Measurements from ENCODE around the gene DOCK10.

The DOCK10 gene

DNA sequence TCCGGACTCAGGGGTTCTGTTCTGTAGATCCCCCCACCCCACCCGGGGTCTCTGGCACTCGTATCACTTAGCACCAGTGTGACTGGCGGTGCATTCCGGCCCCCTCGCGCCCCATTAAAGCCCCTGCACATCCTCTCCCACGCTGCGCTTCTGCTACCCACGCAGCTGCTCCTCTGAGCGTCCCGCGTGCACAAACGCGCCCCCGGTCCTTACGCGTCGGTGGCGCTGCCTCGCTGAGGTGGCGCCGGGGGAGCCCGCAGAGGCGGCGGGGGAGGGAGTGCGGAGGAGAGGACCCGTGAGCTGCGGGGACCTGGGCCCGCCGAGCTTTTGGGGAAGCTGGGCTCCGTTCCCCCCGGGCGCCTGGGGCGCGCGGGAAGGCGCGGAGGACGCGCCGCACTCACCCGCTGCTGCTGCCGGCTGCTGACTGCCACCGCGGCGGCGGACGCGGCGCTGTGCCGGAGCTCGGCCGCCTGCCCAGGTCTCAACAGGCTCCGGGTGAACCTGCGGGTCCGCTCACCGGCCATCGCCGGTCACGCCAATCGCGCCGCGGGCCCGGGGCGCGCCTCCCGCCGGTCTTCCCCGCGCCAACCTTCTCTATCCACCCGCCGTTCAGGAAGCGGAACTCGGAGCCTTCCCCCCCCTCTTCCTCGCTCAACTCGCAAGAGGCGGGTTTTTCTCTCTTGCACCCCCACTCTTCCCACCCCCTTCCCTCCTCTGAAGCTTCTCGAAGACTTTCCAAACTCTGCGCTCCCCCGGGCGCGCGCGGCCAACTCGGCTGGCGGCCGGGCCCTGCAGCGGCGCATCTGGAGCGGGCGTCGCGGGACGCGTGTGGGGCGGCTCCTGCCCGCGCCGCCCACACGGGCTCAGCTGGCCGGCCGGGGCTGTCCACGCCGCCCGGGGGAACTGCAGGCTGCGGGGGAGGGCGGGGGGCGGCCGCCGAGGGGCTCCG lies at the start of gene DOCK10:
DOCK10 (minus strand) TSS at position 618 of the 949 bp plus-strand sequence; CDS start at position 524, 94 bp downstream.
- H3K9me3 Mint-ChIP-seq (ENCODE audit: low read depth): no peaks in the 10 kb centered on the region
- H3K4me1 Mint-ChIP-seq (ENCODE audit: low read depth): peaks cover 54% of the 10 kb centered on the region
- H3K27ac Mint-ChIP-seq: peak within 1 kb of the TSS; percentile 99
- H3K4me3 Mint-ChIP-seq: peak within 1 kb of the TSS; percentile 97
- peaks cover 7% of the 10 kb centered on the region for H3K36me3 Mint-ChIP-seq
- H3K27me3 Mint-ChIP-seq: no peaks in the 10 kb centered on the region

DNA sequence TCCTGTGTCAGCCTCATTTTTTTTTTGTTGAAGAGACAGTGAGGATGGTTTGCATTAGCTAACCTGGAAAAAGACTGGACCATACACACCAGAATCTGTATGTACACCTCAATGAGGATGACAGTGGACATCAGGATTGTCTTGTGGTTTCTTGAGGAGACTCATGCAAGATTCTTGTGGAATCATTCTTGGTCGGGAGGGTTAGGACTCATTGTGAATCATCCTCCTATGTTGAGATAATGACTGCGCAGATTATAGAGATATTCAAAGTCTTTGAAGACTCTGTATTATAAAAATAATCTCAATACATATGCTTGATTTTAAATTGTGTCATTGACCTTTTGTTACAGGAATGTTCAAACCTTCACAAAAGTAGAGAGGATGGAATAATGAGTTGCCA lies 49.1 kb upstream of the DOCK10 start:
- Mint-ChIP-seq H3K27ac (no peak overlapping the region), H3K9me3 (ENCODE audit: low read depth) (peaks cover 4% of the 10 kb centered on the region), H3K4me1 (ENCODE audit: low read depth) (peaks cover 22% of the 10 kb centered on the region), H3K4me3 (no peak overlapping the region), H3K27me3 (no peaks in the 10 kb centered on the region), H3K36me3 (peaks cover 4% of the 10 kb centered on the region)

DNA sequence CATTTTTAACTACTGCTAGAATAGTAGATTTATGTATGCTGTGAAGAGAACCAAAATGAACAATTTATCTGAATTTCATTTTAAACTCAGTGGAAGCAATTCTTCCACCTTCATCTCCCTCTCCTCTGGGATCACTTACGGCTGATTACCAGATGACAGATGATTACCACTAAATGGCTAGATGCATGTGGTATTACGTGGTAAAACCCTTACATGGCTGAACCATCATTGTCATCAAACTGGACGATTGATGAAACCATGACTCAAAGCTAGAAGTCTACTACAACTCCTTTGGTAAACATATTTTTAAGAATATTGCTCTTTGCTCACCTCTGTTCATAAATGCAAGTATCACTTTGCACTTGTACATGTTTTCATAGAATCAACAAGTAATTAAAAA lies 48.5 kb upstream of the DOCK10 start:
- no peak overlapping the region for H3K4me3 Mint-ChIP-seq
- H3K27me3 Mint-ChIP-seq: no peaks in the 10 kb centered on the region
- H3K9me3 Mint-ChIP-seq (ENCODE audit: low read depth): peaks cover 4% of the 10 kb centered on the region
- no peak overlapping the region for H3K27ac Mint-ChIP-seq
- peaks cover 4% of the 10 kb centered on the region for H3K36me3 Mint-ChIP-seq
- H3K4me1 Mint-ChIP-seq (ENCODE audit: low read depth): peaks cover 25% of the 10 kb centered on the region

DNA sequence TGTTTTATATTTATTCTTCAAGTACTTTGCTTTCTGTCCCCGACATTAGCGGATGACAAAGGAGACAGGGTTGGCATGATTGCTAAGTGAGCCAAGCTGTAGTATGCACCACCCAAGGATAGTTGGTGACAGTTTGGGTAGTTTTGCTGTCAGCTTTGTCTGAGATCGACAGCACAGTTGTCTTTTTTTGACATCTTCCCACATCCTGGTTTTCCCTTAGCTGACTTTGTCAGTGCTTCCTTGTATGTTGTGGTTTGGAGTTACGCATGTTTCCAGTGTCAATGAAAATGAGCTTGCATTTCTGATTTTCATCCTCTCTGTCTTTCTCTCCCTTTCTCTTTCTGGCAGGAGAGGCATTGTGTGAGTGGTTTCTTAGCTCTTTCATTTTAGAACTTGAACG lies 44.6 kb upstream of the DOCK10 start:
- Mint-ChIP-seq H3K9me3 (ENCODE audit: low read depth) (no peaks in the 10 kb centered on the region), H3K27ac (no peak overlapping the region), H3K4me3 (peak overlapping the region; percentile 72), H3K4me1 (ENCODE audit: low read depth) (peaks cover 25% of the 10 kb centered on the region), H3K27me3 (no peaks in the 10 kb centered on the region), H3K36me3 (no peaks in the 10 kb centered on the region)

DNA sequence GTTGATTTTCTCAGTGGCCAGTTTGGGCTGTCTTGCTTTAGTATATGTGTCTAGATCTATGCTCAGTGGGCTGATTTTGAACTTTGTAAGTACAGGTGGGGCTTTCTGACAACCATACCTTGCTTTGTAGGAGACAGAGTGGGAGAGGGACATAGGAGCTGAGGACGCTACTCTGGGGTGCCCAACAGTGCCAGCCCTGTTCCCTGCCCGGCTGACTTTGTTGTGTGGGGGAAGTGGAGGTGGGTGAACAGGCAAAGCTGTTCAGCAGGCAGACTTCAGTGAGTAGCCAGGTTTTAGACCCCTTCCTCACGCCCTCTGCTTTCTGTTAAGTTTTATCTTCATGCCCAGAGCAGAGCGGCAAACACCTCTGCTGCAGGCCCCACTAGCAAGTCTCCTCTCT lies 44.2 kb upstream of the DOCK10 start:
- Mint-ChIP-seq H3K27ac (no peak overlapping the region), H3K4me1 (ENCODE audit: low read depth) (peaks cover 23% of the 10 kb centered on the region), H3K9me3 (ENCODE audit: low read depth) (no peaks in the 10 kb centered on the region), H3K36me3 (no peaks in the 10 kb centered on the region), H3K27me3 (no peaks in the 10 kb centered on the region), H3K4me3 (no peak overlapping the region)

DNA sequence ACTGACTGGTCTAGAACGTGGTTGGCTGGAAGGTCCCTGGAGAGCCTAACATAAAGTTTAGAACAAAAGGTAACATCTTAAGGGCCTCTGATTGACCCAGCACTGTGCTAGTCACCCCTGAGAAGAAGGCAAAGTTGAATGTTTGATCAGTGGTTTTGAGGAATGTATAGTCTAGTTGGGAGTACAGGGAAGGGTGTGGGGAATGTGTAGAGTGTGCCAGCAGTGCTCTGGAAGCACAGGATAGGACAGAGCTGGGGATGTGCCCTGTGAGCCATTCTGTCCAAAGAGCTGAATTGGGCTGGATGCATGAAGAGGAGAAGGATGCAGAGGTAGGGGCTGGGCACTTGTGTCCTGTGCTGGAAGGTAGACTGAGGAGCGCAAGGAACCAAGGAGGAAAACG lies 41.0 kb upstream of the DOCK10 start:
- Mint-ChIP-seq H3K4me3 (no peak overlapping the region), H3K9me3 (ENCODE audit: low read depth) (no peaks in the 10 kb centered on the region), H3K27ac (no peak overlapping the region), H3K4me1 (ENCODE audit: low read depth) (peaks cover 14% of the 10 kb centered on the region), H3K36me3 (no peaks in the 10 kb centered on the region), H3K27me3 (no peaks in the 10 kb centered on the region)

- no peak overlapping the region for H3K27ac Mint-ChIP-seq
These were observed 33.9 kb upstream of the DOCK10 start for GRCh38 chr2:225076125-225076524.

DNA sequence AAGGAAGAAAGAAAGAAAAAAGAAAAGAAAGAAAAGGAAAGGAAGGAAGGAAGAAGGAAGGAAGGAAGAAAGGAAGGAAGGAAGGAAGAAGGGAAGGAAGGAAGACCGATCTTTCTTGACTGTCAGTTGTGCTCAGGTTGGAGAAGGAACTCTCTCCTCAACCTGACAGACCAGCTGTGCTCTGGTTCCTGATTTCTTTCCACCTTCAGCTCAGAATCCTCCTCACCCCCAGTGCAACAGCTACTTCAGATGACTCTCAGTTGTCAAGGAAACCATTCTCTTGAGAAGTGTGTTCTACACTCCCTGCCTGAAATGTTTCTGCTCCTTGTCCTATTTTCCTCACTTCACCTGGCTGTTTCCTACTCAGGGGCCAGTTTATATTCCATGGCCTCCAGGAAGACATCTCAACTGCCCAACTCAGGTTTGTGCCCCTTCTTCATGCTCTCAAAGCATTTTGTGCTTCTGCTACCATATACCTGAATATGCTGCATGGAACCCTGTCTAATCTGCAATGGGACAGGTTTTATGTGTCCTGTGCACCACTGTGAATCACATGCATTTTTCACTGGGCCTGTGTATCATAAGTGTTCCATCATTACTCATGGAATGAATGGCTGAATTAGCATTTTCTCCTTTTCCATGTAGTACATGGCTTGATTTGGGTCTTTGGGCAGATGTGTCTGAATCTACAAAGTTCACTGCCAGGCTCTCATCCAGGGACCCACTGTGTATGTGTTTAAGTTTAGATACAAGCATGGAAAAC lies 32.8 kb upstream of the DOCK10 start:
- Mint-ChIP-seq H3K9me3 (ENCODE audit: low read depth) (no peaks in the 10 kb centered on the region), H3K27me3 (no peaks in the 10 kb centered on the region), H3K36me3 (no peaks in the 10 kb centered on the region), H3K4me1 (ENCODE audit: low read depth) (peaks cover 9% of the 10 kb centered on the region), H3K27ac (no peak overlapping the region), H3K4me3 (no peak overlapping the region)

More at GRCh38 chr2:225076125-225076524, 33.9 kb upstream of the DOCK10 start:
- Mint-ChIP-seq H3K4me1 (ENCODE audit: low read depth) (peaks cover 9% of the 10 kb centered on the region), H3K27me3 (no peaks in the 10 kb centered on the region), H3K4me3 (no peak overlapping the region), H3K9me3 (ENCODE audit: low read depth) (no peaks in the 10 kb centered on the region), H3K36me3 (no peaks in the 10 kb centered on the region)

DNA sequence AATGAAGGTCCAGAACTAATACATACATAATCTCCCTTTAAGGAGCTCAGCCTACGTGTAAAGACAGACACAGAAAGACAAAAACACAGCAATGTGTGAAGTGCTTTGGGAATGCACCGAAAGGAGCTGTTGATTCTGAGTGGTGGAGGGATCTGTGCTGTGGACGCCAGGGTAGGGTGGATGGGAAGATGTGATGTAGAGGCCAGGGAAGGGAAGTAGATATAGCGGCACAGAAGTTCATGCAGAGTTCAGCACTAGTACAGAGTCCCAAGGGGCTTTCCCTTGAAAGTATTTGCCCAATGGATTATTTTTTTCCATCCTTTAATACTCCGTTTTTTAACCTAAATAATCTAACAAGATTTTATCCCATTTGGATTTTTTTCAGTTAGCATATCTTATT lies 32.1 kb upstream of the DOCK10 start:
- Mint-ChIP-seq H3K27me3 (no peaks in the 10 kb centered on the region), H3K9me3 (ENCODE audit: low read depth) (no peaks in the 10 kb centered on the region), H3K4me3 (no peak overlapping the region), H3K36me3 (no peaks in the 10 kb centered on the region), H3K4me1 (ENCODE audit: low read depth) (peaks cover 9% of the 10 kb centered on the region), H3K27ac (no peak overlapping the region)

- H3K27ac Mint-ChIP-seq: no peak overlapping the region
- H3K9me3 Mint-ChIP-seq (ENCODE audit: low read depth): peaks cover 5% of the 10 kb centered on the region
- H3K4me3 Mint-ChIP-seq: no peak overlapping the region
- peaks cover 9% of the 10 kb centered on the region for H3K4me1 Mint-ChIP-seq (ENCODE audit: low read depth)
- no peaks in the 10 kb centered on the region for H3K36me3 Mint-ChIP-seq
- no peaks in the 10 kb centered on the region for H3K27me3 Mint-ChIP-seq
These were observed 30.9 kb upstream of the DOCK10 start for GRCh38 chr2:225073198-225073597.

GRCh38 chr2:225072444-225072843 lies 30.2 kb upstream of the DOCK10 start:
- H3K27me3 Mint-ChIP-seq: no peaks in the 10 kb centered on the region

GRCh38 chr2:225070811-225071210 lies 28.5 kb upstream of the DOCK10 start:
- H3K27me3 Mint-ChIP-seq: no peaks in the 10 kb centered on the region
- no peak overlapping the region for H3K4me3 Mint-ChIP-seq
- peaks cover 22% of the 10 kb centered on the region for H3K9me3 Mint-ChIP-seq (ENCODE audit: low read depth)
- H3K4me1 Mint-ChIP-seq (ENCODE audit: low read depth): peaks cover 20% of the 10 kb centered on the region
- no peak overlapping the region for H3K27ac Mint-ChIP-seq
- peaks cover 9% of the 10 kb centered on the region for H3K36me3 Mint-ChIP-seq

More at GRCh38 chr2:225072444-225072843, 30.2 kb upstream of the DOCK10 start:
- Mint-ChIP-seq H3K4me1 (ENCODE audit: low read depth) (peaks cover 9% of the 10 kb centered on the region), H3K36me3 (peaks cover 3% of the 10 kb centered on the region), H3K27ac (no peak overlapping the region), H3K4me3 (no peak overlapping the region), H3K9me3 (ENCODE audit: low read depth) (peaks cover 11% of the 10 kb centered on the region)

- Mint-ChIP-seq H3K9me3 (ENCODE audit: low read depth) (peaks cover 22% of the 10 kb centered on the region), H3K4me1 (ENCODE audit: low read depth) (peaks cover 24% of the 10 kb centered on the region), H3K4me3 (no peak overlapping the region), H3K27ac (no peak overlapping the region), H3K27me3 (no peaks in the 10 kb centered on the region), H3K36me3 (peaks cover 9% of the 10 kb centered on the region)
These were observed 27.7 kb upstream of the DOCK10 start for GRCh38 chr2:225069966-225070365.

GRCh38 chr2:225069477-225069876 lies 27.2 kb upstream of the DOCK10 start:
- H3K27ac Mint-ChIP-seq: no peak overlapping the region
- H3K4me3 Mint-ChIP-seq: no peak overlapping the region
- peaks cover 22% of the 10 kb centered on the region for H3K9me3 Mint-ChIP-seq (ENCODE audit: low read depth)
- H3K27me3 Mint-ChIP-seq: no peaks in the 10 kb centered on the region
- H3K36me3 Mint-ChIP-seq: peaks cover 9% of the 10 kb centered on the region
- peaks cover 26% of the 10 kb centered on the region for H3K4me1 Mint-ChIP-seq (ENCODE audit: low read depth)

DNA sequence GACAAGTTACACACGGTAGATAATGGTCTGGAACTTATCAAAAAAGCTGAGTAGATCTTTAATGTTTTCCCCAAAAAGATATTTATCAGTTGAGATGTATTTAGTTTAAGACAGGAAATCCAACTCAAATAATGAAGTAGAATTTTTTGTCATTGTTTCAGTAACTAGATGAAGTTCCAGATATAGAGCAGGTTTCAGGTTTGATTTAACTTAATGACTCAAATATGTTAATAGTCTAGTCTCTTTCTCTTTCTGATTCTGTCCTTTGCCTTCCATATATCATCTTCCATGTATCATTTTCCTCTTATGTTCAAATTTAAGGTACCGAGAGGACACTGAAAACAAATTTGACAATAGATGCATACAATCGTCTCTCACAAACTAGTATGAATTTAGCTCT lies 23.6 kb upstream of the DOCK10 start:
- H3K27me3 Mint-ChIP-seq: no peaks in the 10 kb centered on the region
- H3K27ac Mint-ChIP-seq: peak overlapping the region; percentile 82
- H3K4me3 Mint-ChIP-seq: peak overlapping the region; percentile 14
- H3K36me3 Mint-ChIP-seq: peaks cover 9% of the 10 kb centered on the region
- H3K4me1 Mint-ChIP-seq (ENCODE audit: low read depth): peaks cover 49% of the 10 kb centered on the region
- peaks cover 22% of the 10 kb centered on the region for H3K9me3 Mint-ChIP-seq (ENCODE audit: low read depth)

All from activated naive CD8-positive, alpha-beta T cell (primary cell).